Measurements from ENCODE around the gene SLC25A18.
"Not testable (repeated sequence)": the region's sequence is repeated elsewhere in the genome, so short reads cannot be mapped to it uniquely, and the experiment has no call there.

SLC25A18 gene

DNA sequence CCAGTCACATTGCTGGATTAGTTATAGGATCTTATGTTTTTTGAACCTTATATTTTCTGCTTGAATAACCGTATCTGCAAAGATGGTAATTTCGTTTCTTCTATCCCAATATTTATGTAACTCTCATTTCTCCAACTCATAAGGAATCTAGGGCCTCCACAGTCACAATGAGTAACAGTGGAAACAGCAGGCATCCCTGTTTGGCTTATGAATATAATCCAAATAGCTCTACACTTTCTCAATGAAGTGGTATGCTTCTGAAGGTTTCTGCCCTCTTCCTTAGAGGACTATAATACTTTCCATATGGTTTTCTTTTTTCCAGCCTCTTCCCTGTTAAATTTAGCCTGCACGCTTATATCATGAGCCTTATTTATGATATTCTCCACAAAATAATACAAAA lies 48.8 kb downstream of the SLC25A18 start:
- FAIRE-seq: no peak

DNA sequence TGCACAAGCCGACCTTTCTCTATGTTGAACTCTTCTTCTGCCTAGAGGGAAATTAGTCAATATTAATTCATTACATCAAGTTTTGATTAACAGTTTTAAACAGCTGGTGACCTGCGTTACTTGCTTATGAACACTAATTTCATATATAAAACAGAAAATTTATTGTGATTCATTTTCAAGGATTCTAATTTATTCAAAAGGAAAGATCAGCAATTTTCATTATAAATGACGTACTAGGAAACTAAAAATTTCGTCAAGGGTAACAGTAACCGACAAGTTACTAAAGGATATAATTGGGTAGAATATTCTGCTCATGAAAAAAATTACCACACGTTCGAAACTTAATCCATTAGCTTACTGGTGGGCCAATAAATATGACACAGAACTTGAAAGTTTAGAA lies 50.0 kb downstream of the SLC25A18 start:
- no peak for FAIRE-seq

DNA sequence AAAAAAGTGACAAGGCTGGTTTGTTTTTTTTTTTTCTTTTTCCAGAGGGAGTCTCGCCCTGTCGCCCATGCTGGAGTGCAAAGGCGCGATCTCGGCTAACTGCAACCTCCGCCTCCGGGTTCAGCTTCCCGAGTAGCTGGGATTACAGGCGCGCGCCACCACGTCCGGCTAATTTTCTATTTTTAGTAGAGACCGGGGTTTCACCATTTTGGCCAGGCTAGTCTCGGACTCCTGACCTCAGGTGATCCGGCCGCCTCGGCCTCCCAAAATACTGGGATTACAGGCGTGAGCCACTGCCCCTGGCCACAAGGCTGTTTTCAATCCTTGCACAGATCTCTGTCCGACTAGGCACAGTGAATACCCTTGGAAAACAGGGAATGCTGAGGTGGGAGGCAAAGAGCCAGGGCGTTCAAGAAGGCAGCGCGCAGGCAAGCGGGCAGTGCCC lies 64.7 kb downstream of the SLC25A18 start:
- FAIRE-seq: no peak

GRCh38 chr22:17628406-17629172 lies 65.3 kb downstream of the SLC25A18 start, which contains the start of gene ATP6V1E1:
Gene ATP6V1E1 (minus strand): TSS chr22:17628749. CDS start chr22:17628635, 114 bp downstream.
- peak; percentile 99 for FAIRE-seq

GRCh38 chr22:17629173-17629489 lies 65.8 kb downstream of the SLC25A18 start:
- no peak for FAIRE-seq

- FAIRE-seq: no peak
Measured at GRCh38 chr22:17629641-17630040, 66.3 kb downstream of the SLC25A18 start.

- FAIRE-seq: no peak
Measured at GRCh38 chr22:17631076-17631565, 67.8 kb downstream of the SLC25A18 start.

GRCh38 chr22:17633217-17633997 lies 70.1 kb downstream of the SLC25A18 start:
- peak; percentile 97 for FAIRE-seq

DNA sequence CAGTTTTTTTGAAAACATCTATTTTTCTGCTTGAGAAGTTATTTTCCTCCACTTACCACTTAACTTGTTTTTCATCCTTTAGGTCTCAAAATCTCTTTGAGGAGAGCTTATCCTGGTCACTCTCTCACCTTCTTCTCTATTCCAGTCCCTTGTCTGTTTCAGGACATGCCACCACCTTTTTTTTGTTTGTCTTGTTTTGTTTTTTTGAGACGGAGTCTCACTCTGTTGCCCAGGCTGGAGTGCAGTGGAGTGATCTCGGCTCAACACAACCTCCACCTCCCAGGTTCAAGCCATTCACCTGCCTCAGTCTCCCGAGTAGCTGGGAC lies 70.7 kb downstream of the SLC25A18 start:
- no peak for FAIRE-seq

GRCh38 chr22:17634696-17635095 lies 71.4 kb downstream of the SLC25A18 start:
- no peak for FAIRE-seq

DNA sequence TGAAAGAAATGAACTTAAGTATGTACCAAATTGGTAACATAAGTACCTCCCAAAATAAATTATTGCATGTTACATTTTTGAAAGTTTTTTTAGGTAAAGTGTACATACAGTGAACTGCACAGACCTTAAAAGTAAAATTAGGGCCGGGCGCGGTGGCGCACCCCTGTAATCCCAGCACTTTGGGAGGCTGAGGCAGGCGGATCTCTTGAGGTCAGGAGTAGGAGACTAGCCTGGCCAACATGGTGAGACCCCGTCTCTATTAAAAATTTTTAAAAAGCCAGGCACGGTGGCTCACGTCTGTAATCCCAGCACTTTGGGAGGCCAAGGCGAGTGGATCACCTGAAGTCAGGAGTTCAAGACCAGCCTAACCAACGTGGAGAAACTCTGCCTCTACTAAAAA lies 73.6 kb downstream of the SLC25A18 start:
- not testable (repeated sequence) for FAIRE-seq

GRCh38 chr22:17637490-17638181 lies 74.3 kb downstream of the SLC25A18 start:
- no peak for FAIRE-seq

DNA sequence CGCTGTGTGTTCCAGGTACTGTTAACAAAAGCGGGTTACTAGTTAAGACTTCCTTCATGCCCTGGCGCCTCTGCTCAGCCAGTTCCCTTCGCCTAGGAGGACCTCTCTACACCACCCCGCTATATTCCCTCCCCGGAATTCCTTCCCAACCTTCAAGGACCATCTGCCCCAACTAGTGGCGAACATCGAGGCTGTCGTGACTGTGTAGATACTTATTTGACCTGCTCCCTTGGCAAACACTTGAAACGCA lies 74.8 kb downstream of the SLC25A18 start:
- FAIRE-seq: no peak

DNA sequence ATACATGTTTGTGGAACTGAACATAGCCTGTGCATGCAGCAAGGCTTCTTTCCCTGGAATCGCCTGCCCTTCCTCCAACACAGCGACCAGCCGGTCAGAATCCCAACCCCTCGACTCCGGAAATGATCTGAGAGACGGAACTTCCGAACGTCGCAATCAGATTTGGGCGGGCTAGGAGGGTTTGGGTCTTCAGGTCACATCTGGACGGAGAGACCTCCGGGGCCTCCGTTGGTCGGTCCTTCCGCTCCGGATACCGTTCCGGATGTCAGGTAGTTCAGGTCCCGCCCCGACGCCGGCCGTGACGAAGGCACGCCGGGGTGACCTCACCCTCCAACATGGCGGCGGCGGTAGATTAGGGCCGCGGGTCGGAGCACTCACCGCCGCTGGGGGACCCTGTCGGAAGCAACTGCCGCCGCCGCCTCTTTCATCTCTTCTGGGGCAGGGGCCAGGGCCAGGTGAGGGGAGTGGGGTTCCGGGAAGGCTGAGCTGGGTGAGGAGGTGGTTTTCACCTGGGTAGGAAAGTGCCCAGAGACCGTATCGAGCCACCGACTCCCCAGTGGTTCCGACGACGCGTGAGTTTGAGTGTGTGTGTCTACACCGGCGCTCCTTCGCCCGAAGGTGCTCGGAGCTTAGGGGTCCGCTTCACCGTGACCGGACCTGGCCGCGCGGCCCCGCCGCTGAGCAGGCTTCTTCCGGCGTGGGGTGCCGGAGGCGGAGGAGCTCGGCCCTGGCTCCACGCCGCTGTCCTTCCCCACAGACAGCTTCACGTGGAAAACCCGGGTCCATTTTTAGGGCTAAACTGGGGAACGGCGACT lies 75.3 kb downstream of the SLC25A18 start, which contains the start of gene BCL2L13:
BCL2L13 (plus strand) TSS at position 326 of the 815 bp plus-strand sequence. CDS start 16,955 bp downstream, outside the sequence.
- FAIRE-seq: peak; percentile 95

DNA sequence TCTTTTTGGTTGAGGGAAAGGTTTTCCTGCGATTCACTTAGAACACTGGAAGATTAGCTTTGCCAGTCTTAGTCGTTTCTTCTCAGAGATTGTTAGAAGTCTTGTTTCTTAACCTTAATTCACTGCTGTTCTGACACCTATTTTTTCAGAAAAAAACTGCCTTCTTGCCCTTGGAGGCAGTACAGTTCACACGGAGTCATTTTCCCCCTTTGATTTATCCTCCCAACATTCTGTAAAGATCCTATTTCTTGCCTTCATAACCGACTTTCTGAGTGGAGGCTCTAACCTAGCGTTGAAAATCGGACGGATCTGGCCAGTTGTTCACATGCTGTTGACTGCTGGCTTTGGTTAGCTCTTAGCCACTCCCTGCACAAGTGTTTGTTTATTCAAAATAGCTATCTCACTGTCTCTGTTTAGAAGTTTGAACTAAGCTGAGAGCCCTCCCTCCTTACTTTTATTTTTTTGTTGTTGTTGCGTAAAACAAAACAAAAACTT lies 76.0 kb downstream of the SLC25A18 start:
- FAIRE-seq: no peak

All from G401.6 (cell line).